Activated naive CD8-positive, alpha-beta T cell treated with anti-CD3 and anti-CD28 coated beads, Interleukin-2, amount 50 U/mL, for 24 hours (primary cell): ENCODE measurements around the gene GCNA.
A peak's percentile ranks its signal among the peaks of the same experiment; 100 is the strongest.
"Not testable (repeated sequence)": the region's sequence is repeated elsewhere in the genome, so short reads cannot be mapped to it uniquely, and the experiment has no call there.

ENCODE experiments used
- ATAC-seq: fragments of 150-1000 bp; cut with Tn5 transposase; one replicate; pipeline ENCODE4 v1.10.0; 2021
- DNase-seq: peaks from one replicate; pipeline ENCODE4 v3.0.0; 2021
- H3K27ac Mint-ChIP-seq: one replicate; pipeline ENCODE4 v1.8.0; 2021; ENCODE audit warnings: mild to moderate bottlenecking, mixed read lengths
- H3K27me3 Mint-ChIP-seq: one replicate; pipeline ENCODE4 v1.8.0; 2021; ENCODE audit warnings: mixed read lengths
- H3K36me3 Mint-ChIP-seq: one replicate; pipeline ENCODE4 v1.8.0; 2021; ENCODE audit warnings: low read depth, mixed read lengths
- H3K4me1 Mint-ChIP-seq: one replicate; pipeline ENCODE4 v1.8.0; 2021; ENCODE audit warnings: mixed read lengths
- H3K4me3 Mint-ChIP-seq: one replicate; pipeline ENCODE4 v1.8.0; 2021; ENCODE audit warnings: mild to moderate bottlenecking, moderate library complexity, mixed read lengths
- H3K9me3 Mint-ChIP-seq: one replicate; pipeline ENCODE4 v1.8.0; 2021; ENCODE audit warnings: mixed read lengths

The GCNA gene

GRCh38 chrX:71543316-71543715, 34.9 kb upstream of the GCNA start:
- Mint-ChIP-seq H3K4me1 (peaks cover 77% of the 10 kb centered on the region), H3K27ac (peak overlapping the region; percentile 99), H3K4me3 (peak overlapping the region; percentile 97), H3K36me3 (peaks cover 75% of the 10 kb centered on the region), H3K9me3 (no peaks in the 10 kb centered on the region), H3K27me3 (no peaks in the 10 kb centered on the region)
- ATAC-seq, result peak; percentile 60
- DNase-seq, result no peak

GRCh38 chrX:71545364-71545763, 32.9 kb upstream of the GCNA start:
- H3K36me3 Mint-ChIP-seq, result peaks cover 62% of the 10 kb centered on the region
- H3K4me3 Mint-ChIP-seq, result peak overlapping the region; percentile 58
- H3K27me3 Mint-ChIP-seq, result no peaks in the 10 kb centered on the region
- no peak for ATAC-seq
- peaks cover 75% of the 10 kb centered on the region for H3K4me1 Mint-ChIP-seq
- no peaks in the 10 kb centered on the region for H3K9me3 Mint-ChIP-seq
- H3K27ac Mint-ChIP-seq, result peak overlapping the region; percentile 99
- DNase-seq, result no peak

- no peak overlapping the region for H3K4me3 Mint-ChIP-seq
- ATAC-seq, result no peak
- H3K36me3 Mint-ChIP-seq, result peaks cover 60% of the 10 kb centered on the region
- no peak for DNase-seq
- no peaks in the 10 kb centered on the region for H3K9me3 Mint-ChIP-seq
- H3K4me1 Mint-ChIP-seq, result peaks cover 71% of the 10 kb centered on the region
- peak overlapping the region; percentile 64 for H3K27ac Mint-ChIP-seq
- H3K27me3 Mint-ChIP-seq, result no peaks in the 10 kb centered on the region
Observed at GRCh38 chrX:71546879-71547278, 31.4 kb upstream of the GCNA start.

GRCh38 chrX:71547339-71547738, 30.9 kb upstream of the GCNA start:
- Mint-ChIP-seq H3K4me3 (no peak overlapping the region), H3K27ac (no peak overlapping the region), H3K36me3 (peaks cover 57% of the 10 kb centered on the region), H3K9me3 (no peaks in the 10 kb centered on the region), H3K27me3 (no peaks in the 10 kb centered on the region), H3K4me1 (peaks cover 66% of the 10 kb centered on the region)
- ATAC-seq (no peak), DNase-seq (no peak)

- no peaks in the 10 kb centered on the region for H3K27me3 Mint-ChIP-seq
Observed at GRCh38 chrX:71549986-71550385, 28.3 kb upstream of the GCNA start.

GRCh38 chrX:71550578-71550977, 27.7 kb upstream of the GCNA start:
- H3K4me1 Mint-ChIP-seq, result peaks cover 43% of the 10 kb centered on the region
- DNase-seq (no peak), ATAC-seq (peak; percentile 51)
- H3K36me3 Mint-ChIP-seq, result peaks cover 61% of the 10 kb centered on the region
- H3K4me3 Mint-ChIP-seq, result no peak overlapping the region
- H3K27me3 Mint-ChIP-seq, result no peaks in the 10 kb centered on the region
- no peak overlapping the region for H3K27ac Mint-ChIP-seq
- H3K9me3 Mint-ChIP-seq, result no peaks in the 10 kb centered on the region

More at GRCh38 chrX:71549986-71550385, 28.3 kb upstream of the GCNA start:
- H3K9me3 Mint-ChIP-seq, result no peaks in the 10 kb centered on the region
- H3K4me1 Mint-ChIP-seq, result peaks cover 48% of the 10 kb centered on the region
- ATAC-seq (no peak), DNase-seq (no peak)
- peak overlapping the region; percentile 72 for H3K27ac Mint-ChIP-seq
- no peak overlapping the region for H3K4me3 Mint-ChIP-seq
- peaks cover 57% of the 10 kb centered on the region for H3K36me3 Mint-ChIP-seq

- no peak for ATAC-seq
- Mint-ChIP-seq H3K4me1 (peaks cover 12% of the 10 kb centered on the region), H3K36me3 (peaks cover 59% of the 10 kb centered on the region), H3K9me3 (no peaks in the 10 kb centered on the region), H3K27ac (no peak overlapping the region), H3K4me3 (no peak overlapping the region), H3K27me3 (no peaks in the 10 kb centered on the region)
- no peak for DNase-seq
Observed at GRCh38 chrX:71556036-71556435, 22.2 kb upstream of the GCNA start.

- Mint-ChIP-seq H3K27me3 (no peaks in the 10 kb centered on the region), H3K36me3 (peaks cover 68% of the 10 kb centered on the region), H3K9me3 (no peaks in the 10 kb centered on the region), H3K27ac (no peak overlapping the region), H3K4me1 (peaks cover 7% of the 10 kb centered on the region), H3K4me3 (no peak overlapping the region)
- DNase-seq, result no peak
- no peak for ATAC-seq
Observed at GRCh38 chrX:71558920-71559319, 19.3 kb upstream of the GCNA start.

GRCh38 chrX:71559773-71560172, 18.5 kb upstream of the GCNA start:
- Mint-ChIP-seq H3K36me3 (peaks cover 62% of the 10 kb centered on the region), H3K27ac (peak overlapping the region; percentile 55)
- ATAC-seq, H3K4me1 Mint-ChIP-seq, DNase-seq, H3K9me3 Mint-ChIP-seq, H3K27me3 Mint-ChIP-seq, H3K4me3 Mint-ChIP-seq: not testable (repeated sequence)

- no peak for ATAC-seq
- peak overlapping the region; percentile 71 for H3K27ac Mint-ChIP-seq
- H3K36me3 Mint-ChIP-seq, result peaks cover 73% of the 10 kb centered on the region
- DNase-seq, result no peak
- H3K9me3 Mint-ChIP-seq, result no peaks in the 10 kb centered on the region
- no peak overlapping the region for H3K4me3 Mint-ChIP-seq
- H3K4me1 Mint-ChIP-seq, result peaks cover 2% of the 10 kb centered on the region
- H3K27me3 Mint-ChIP-seq, result no peaks in the 10 kb centered on the region
Observed at GRCh38 chrX:71563921-71564320, 14.3 kb upstream of the GCNA start.

- no peaks in the 10 kb centered on the region for H3K9me3 Mint-ChIP-seq
Observed at GRCh38 chrX:71565474-71566041, 12.7 kb upstream of the GCNA start.

GRCh38 chrX:71571390-71571789, 6.8 kb upstream of the GCNA start:
- H3K27me3 Mint-ChIP-seq, DNase-seq, ATAC-seq, H3K4me3 Mint-ChIP-seq, H3K4me1 Mint-ChIP-seq, H3K9me3 Mint-ChIP-seq, H3K27ac Mint-ChIP-seq: not testable (repeated sequence)
- peaks cover 73% of the 10 kb centered on the region for H3K36me3 Mint-ChIP-seq

More at GRCh38 chrX:71565474-71566041, 12.7 kb upstream of the GCNA start:
- peak overlapping the region; percentile 42 for H3K27ac Mint-ChIP-seq
- H3K27me3 Mint-ChIP-seq, result no peaks in the 10 kb centered on the region
- DNase-seq (no peak), ATAC-seq (no peak)
- H3K4me3 Mint-ChIP-seq, result no peak overlapping the region
- peaks cover 71% of the 10 kb centered on the region for H3K36me3 Mint-ChIP-seq
- peaks cover 3% of the 10 kb centered on the region for H3K4me1 Mint-ChIP-seq

GRCh38 chrX:71573590-71573989, 4.6 kb upstream of the GCNA start:
- no peaks in the 10 kb centered on the region for H3K27me3 Mint-ChIP-seq
- peaks cover 62% of the 10 kb centered on the region for H3K36me3 Mint-ChIP-seq
- DNase-seq (no peak), ATAC-seq (no peak)
- H3K27ac Mint-ChIP-seq, result peak overlapping the region; percentile 56
- peaks cover 6% of the 10 kb centered on the region for H3K4me1 Mint-ChIP-seq
- H3K9me3 Mint-ChIP-seq, result no peaks in the 10 kb centered on the region
- H3K4me3 Mint-ChIP-seq, result no peak overlapping the region

GRCh38 chrX:71577682-71578081, 555 bp upstream of the GCNA start:
- no peak overlapping the region for H3K4me3 Mint-ChIP-seq
- no peaks in the 10 kb centered on the region for H3K9me3 Mint-ChIP-seq
- ATAC-seq (no peak), DNase-seq (no peak)
- peaks cover 55% of the 10 kb centered on the region for H3K36me3 Mint-ChIP-seq
- peak overlapping the region; percentile 67 for H3K27ac Mint-ChIP-seq
- H3K27me3 Mint-ChIP-seq, result no peaks in the 10 kb centered on the region
- peaks cover 4% of the 10 kb centered on the region for H3K4me1 Mint-ChIP-seq

- ATAC-seq (peak; percentile 33), DNase-seq (no peak)
- peaks cover 41% of the 10 kb centered on the region for H3K36me3 Mint-ChIP-seq
- no peak overlapping the region for H3K4me3 Mint-ChIP-seq
- H3K4me1 Mint-ChIP-seq, result peaks cover 4% of the 10 kb centered on the region
- H3K27me3 Mint-ChIP-seq, result no peaks in the 10 kb centered on the region
- no peaks in the 10 kb centered on the region for H3K9me3 Mint-ChIP-seq
- H3K27ac Mint-ChIP-seq, result no peak overlapping the region
Observed at GRCh38 chrX:71579136-71579989, 1.1 kb downstream of the GCNA start.
